Right lobe of liver (tissue), 6 donors: ENCODE results near the gene B4GALT4. TPM values are rescaled to one million over a fixed set of nuclear protein-coding genes. Genes with fewer than 3 reads are reported as not detected.

Experiments used
- ATAC-seq, 4 donors: fragments of 200-7000 bp; cut with Tn5 transposase; one replicate each; pipeline ENCODE4 v1.9.1; 2020; ENCODE audit warnings: mild to moderate bottlenecking in 4 of 4, moderate library complexity in 4 of 4
- DNase-seq, 3 donors: peaks; one replicate each; pipeline ENCODE4 v3.0.0-alpha.2; 2020
- H3K27ac ChIP-seq, 3 donors: fragments of 200-600 bp; one replicate each; pipeline ENCODE4 v1.8.0; 2022
- H3K27me3 ChIP-seq, 2 donors: fragments of 200-600 bp; one replicate each; pipeline ENCODE4 v1.8.0; 2022
- H3K36me3 ChIP-seq, 4 donors: fragments of 200-600 bp; sonication (generic) in 1 of 4; one replicate each; pipeline versions ENCODE4 v1.5.1 to v1.8.0; 2017 to 2022; ENCODE audit warnings: control low read depth in 1 of 4
- H3K4me1 ChIP-seq, 4 donors: fragments of 200-600 bp; sonication (generic) in 1 of 4; one replicate each; pipeline versions ENCODE4 v1.5.1 to v1.8.0; 2017 to 2022; ENCODE audit warnings: control low read depth in 1 of 4
- H3K4me3 ChIP-seq, 3 donors: fragments of 200-600 bp; one replicate each; pipeline ENCODE4 v1.8.0; 2022
- H3K9me3 ChIP-seq, 4 donors: fragments of 200-600 bp; sonication (generic) in 1 of 4; one replicate each; pipeline versions ENCODE4 v1.5.1 to v1.8.0; 2017 to 2022; ENCODE audit warnings: control low read depth in 1 of 4
- POLR2A ChIP-seq: fragments of 450-650 bp; IDR thresholded peaks from one replicate; pipeline ENCODE4 v1.6.1; 2017; ENCODE audit warnings: antibody characterized with exemption, mild to moderate bottlenecking
- WGBS: methylation state at CpG from one replicate; pipeline ENCODE4 v1.1.6; 2018; ENCODE audit warnings: low coverage, low lambda C conversion rate; ENCODE audit not compliant: insufficient coverage; ENCODE audit errors: missing lambda C conversion rate; 5-methylcytosine and 5-hydroxymethylcytosine counted together
- intact Hi-C, 2 donors: fragments of 100-400 bp; cut with DNase I; formaldehyde crosslinking; loops; one replicate each; pipeline versions ENCODE4 v1.11.2 to v1.14.1; 2022
- long read RNA-seq: library from polyadenylated mRNA; unstranded; transcript quantifications from one replicate; pipeline ENCODE4 v2.0.0, GENCODE V29; 2019
- total RNA-seq, 6 experiments: library from RNA; depleted of rRNA in 2 of 6; stranded (reverse); fragments of >200 nt in 2 of 6; fragmentation: NEBNext Ultra II Directional in 3 of 6; extraction: Animal tissue kit (Norgen Biotek cat#: 25700) in 3 of 6; gene quantifications; one replicate each; pipeline versions ENCODE4 v1.1.0 to v1.2.4, GENCODE V29; 2016 to 2023
- TF ChIP-seq, protein P1 (sequence below), 4 donors: fragments of 200-600 bp in 3 of 4; fragments of 450-650 bp in 1 of 4; IDR thresholded peaks; one replicate each; pipeline versions ENCODE4 v1.5.1 to v1.8.0; 2016 to 2022; ENCODE audit warnings: antibody characterized with exemption in 4 of 4, mild to moderate bottlenecking in 2 of 4
- donor health status: DM: no; HTN: yes; CAD: no.
- donor health status: DM: no; HTN: no; CAD: no.
- donor health status: DM: no; HTN: no; CAD: no.
- donor health status: DM: no; HTN: yes; CAD: no.
- donor health status: DM: no; HTN: yes; CAD: no.

B4GALT4 gene, protein sequence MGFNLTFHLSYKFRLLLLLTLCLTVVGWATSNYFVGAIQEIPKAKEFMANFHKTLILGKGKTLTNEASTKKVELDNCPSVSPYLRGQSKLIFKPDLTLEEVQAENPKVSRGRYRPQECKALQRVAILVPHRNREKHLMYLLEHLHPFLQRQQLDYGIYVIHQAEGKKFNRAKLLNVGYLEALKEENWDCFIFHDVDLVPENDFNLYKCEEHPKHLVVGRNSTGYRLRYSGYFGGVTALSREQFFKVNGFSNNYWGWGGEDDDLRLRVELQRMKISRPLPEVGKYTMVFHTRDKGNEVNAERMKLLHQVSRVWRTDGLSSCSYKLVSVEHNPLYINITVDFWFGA
- total RNA-seq = 10 to 100 TPM in 2 of 6 experiments, 1 to 10 TPM in 4; 7.8 to 10.9 (median 8.9) TPM
- long read RNA-seq, partial matches to known transcripts = 0 of 4 reads
- long read RNA-seq, other reads (novel, unspliced or antisense) = 1 of 4 reads

DNA sequence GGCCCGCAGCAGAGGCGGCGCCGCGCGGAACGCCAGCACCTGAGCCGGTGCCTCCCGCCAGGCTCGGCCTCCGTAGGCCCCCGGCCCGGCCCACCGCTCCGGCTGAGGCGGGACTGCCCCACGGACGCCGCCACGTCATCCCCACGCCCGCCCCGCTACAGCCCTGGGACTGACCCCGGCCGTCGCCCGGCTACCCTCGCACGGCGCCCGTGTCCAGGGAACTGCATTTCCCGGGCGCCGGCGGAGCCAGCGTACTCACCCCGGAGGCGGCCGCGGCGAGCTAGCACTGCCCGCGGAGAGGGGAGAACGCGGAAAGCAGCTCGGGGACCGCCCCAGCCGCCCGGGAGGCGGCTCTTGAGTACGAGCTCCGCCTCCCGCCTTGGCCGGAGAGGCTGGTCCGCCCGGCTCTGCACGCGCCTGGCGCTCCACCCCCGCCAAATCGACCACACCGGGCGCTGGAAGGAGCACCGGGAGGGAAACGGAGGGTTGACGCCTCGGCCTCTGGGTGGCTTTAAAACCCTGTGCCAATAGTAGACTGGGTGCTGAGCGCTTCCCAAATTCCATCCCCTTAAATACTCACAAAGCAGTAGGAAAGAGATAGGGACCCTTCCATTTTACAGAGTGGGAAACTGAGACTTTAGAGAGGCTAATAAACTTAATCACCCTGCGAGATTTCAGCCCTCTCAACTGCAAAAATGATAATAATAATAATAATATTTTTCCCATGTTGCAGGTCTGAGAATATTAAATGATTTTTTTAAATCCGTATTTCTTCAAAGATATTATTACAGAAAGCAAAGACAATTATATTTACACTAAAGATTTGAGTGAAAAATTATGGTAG lies at the start of gene B4GALT4:
Gene B4GALT4 (minus strand): TSS at position 288 of the 844 bp plus-strand sequence. CDS start 10,779 bp downstream, outside the sequence.
- WGBS = 1% methylated on average over 17 of the region's 70 CpGs
- H3K27ac ChIP-seq = peak within 1 kb of the TSS; percentile 86 to 92 (median 88)
- peak within 1 kb of the TSS; percentile 68 to 79 (median 71) for H3K4me3 ChIP-seq
- no peaks in the 10 kb centered on the region for H3K9me3 ChIP-seq
- peaks cover 0 to 18% (median 4%) of the 10 kb centered on the region in 4 donors for H3K4me1 ChIP-seq
- ATAC-seq (peak; percentile 93 to 97 (median 95)), DNase-seq (peak; percentile 93 to 96 (median 93))
- TF ChIP-seq POLR2A = peak; percentile 96
- TF ChIP-seq, protein P1, sequence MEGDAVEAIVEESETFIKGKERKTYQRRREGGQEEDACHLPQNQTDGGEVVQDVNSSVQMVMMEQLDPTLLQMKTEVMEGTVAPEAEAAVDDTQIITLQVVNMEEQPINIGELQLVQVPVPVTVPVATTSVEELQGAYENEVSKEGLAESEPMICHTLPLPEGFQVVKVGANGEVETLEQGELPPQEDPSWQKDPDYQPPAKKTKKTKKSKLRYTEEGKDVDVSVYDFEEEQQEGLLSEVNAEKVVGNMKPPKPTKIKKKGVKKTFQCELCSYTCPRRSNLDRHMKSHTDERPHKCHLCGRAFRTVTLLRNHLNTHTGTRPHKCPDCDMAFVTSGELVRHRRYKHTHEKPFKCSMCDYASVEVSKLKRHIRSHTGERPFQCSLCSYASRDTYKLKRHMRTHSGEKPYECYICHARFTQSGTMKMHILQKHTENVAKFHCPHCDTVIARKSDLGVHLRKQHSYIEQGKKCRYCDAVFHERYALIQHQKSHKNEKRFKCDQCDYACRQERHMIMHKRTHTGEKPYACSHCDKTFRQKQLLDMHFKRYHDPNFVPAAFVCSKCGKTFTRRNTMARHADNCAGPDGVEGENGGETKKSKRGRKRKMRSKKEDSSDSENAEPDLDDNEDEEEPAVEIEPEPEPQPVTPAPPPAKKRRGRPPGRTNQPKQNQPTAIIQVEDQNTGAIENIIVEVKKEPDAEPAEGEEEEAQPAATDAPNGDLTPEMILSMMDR (IDR thresholded peaks at IDR 0.05) = no peak
- intact Hi-C loops = no loop called here
- H3K27me3 ChIP-seq = no peaks in the 10 kb centered on the region
- H3K36me3 ChIP-seq = peaks cover 0 to 8% (median 4%) of the 10 kb centered on the region in 4 donors

DNA sequence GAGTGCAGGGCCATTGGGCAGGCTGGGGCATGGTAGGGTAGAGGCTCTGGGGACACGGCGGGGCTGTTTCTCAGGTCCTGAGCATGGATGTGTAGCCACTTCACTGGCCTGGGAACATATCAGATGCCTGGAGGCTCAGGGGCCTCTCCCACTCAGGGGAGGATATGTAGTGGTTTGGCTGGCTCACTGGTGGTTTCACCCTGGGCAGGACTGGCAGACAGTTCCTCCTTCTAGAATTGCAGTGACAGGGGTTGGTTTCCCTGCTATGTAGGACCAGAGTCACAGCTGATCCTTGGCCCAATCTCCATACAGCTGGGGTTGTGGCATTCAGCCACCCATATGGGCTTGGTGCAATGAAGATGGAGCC lies 48.7 kb upstream of the B4GALT4 start:
- intact Hi-C loops = no loop called here
- H3K4me3 ChIP-seq = no peak overlapping the region
- no peak for DNase-seq
- no CpG with 5 or more reads among the region's 2 CpGs for WGBS
- H3K27ac ChIP-seq = no peak overlapping the region
- H3K27me3 ChIP-seq = no peaks in the 10 kb centered on the region
- TF ChIP-seq, protein P1 (IDR thresholded peaks at IDR 0.05) = no peak
- no peak for TF ChIP-seq POLR2A
- no peaks in the 10 kb centered on the region for H3K36me3 ChIP-seq
- ATAC-seq = no peak
- no peaks in the 10 kb centered on the region for H3K9me3 ChIP-seq
- H3K4me1 ChIP-seq = no peaks in the 10 kb centered on the region

DNA sequence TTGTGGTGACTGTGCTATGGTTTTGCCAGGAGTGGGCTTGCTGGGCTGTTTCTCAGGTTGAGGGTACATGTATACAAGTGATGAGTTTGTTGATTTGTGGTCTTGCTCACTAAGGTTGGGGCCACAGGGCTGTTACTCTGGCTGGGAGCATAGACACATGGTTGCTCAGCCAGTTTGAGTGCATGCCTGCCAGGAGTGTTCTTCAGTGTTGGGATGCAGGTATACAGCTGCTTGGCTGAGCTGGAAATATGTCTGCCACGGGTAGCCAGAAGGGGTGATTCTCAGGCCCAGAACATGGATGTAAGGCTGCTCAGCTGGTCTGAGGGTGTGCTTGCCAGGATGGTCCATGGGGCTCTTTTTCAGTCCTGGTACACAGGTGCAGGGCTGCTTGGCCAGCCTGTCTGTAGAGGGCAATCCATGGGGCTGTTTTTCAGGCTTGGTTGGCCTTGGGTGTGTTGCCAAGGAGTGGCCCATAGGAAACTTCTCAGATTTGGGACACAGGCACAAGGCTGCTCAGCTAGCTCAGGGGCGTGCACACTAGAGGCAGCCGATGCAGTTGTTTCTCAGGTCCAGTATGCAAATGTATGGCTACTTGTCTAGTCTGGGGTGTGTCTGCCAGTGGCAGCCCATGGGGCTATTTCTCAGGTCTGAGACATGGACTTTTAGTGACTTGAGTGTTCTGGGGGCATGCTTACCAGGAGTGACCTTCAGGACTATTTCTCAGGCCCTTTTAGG lies 48.2 kb upstream of the B4GALT4 start:
- intact Hi-C loops = no loop called here
- Histone ChIP-seq H3K9me3 (no peaks in the 10 kb centered on the region), H3K4me3 (no peak overlapping the region), H3K4me1 (no peaks in the 10 kb centered on the region), H3K27ac (no peak overlapping the region), H3K27me3 (no peaks in the 10 kb centered on the region), H3K36me3 (no peaks in the 10 kb centered on the region)
- no peak for DNase-seq
- WGBS = no CpG with 5 or more reads among the region's 3 CpGs
- no peak for TF ChIP-seq POLR2A
- TF ChIP-seq, protein P1 (IDR thresholded peaks at IDR 0.05) = no peak
- ATAC-seq = no peak

DNA sequence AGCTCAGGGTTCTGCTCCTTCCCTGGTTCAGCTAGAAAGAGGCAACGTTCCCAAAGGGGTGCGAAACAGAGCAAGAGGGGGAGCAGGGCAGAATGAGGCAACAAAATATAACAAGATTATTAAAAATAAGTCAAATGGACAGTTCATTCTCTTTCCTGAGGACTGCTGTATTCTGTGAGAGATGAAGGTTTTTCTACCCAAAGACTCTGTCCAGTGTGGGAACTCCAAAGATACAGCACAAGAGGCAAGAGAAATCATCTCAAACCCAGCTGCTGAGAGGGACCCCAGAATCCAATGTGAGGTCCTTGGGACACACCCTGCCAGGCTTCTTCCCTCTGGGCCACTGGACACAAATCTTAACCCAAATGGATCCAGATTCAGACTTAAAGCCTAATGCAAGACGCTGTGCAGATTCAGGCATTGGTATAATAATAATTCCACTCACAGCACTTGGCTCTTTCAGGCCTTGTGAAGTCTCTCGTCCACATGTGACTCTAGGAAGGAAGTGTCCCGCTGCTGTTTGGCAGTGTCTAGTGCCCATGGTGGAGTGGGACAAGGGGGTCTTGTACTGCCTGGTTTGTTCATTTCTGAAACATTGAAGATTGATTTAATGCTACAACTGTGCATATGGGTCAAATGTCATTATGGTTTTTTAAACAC lies 39.0 kb upstream of the B4GALT4 start:
- Histone ChIP-seq H3K27me3 (no peaks in the 10 kb centered on the region), H3K4me1 (no peaks in the 10 kb centered on the region), H3K27ac (peak overlapping the region in 2 of 3 donors; percentile 19 to 34)

More for the DNA sequence above, 39.0 kb upstream of the B4GALT4 start:
- no peaks in the 10 kb centered on the region for H3K36me3 ChIP-seq
- H3K9me3 ChIP-seq = no peaks in the 10 kb centered on the region
- DNase-seq = no peak
- 58% methylated on average over 3 of the region's 5 CpGs for WGBS
- H3K4me3 ChIP-seq = no peak overlapping the region
- intact Hi-C loops = no loop called here
- peak in 3 of 4 donors; percentile 19 to 29 (median 27) for ATAC-seq
- no peak for TF ChIP-seq POLR2A
- TF ChIP-seq, protein P1 (IDR thresholded peaks at IDR 0.05) = no peak
